ENCODE data around the gene DGKB. TPM values are rescaled to one million over a fixed set of nuclear protein-coding genes. Genes with fewer than 3 reads are reported as not detected.

Gene DGKB
- total RNA-seq, 1 experiment from 2014 or later = not detected

- H3K4me1 Mint-ChIP-seq (ENCODE audit: insufficient read depth, unreplicated experiment) = no peaks in the 10 kb centered on the region
- DNase-seq (ENCODE audit: unreplicated experiment) = no peak
- no peak overlapping the region for H3K27ac Mint-ChIP-seq (ENCODE audit: low read depth, unreplicated experiment)
- no peaks in the 10 kb centered on the region for H3K36me3 Mint-ChIP-seq (ENCODE audit: insufficient read depth, unreplicated experiment)
- peaks cover 12% of the 10 kb centered on the region for H3K27me3 Mint-ChIP-seq (ENCODE audit: insufficient read depth, unreplicated experiment)
- CTCF ChIA-PET = no interaction called here
- intact Hi-C loops (cut with micrococcal nuclease) = no loop called here
- BruUV-seq (replicated peaks) = no TSS peak
- no peaks in the 10 kb centered on the region for H3K9me3 Mint-ChIP-seq (ENCODE audit: unreplicated experiment)
- POLR2A ChIA-PET = no interaction called here
- H3K4me3 Mint-ChIP-seq (ENCODE audit: unreplicated experiment) = no peak overlapping the region
- no peak for TF ChIP-seq CTCF (IDR thresholded peaks at IDR 0.05; ENCODE audit: unreplicated experiment)
Observed at GRCh38 chr7:14859267-14859666, 43.3 kb downstream of the DGKB start.

GRCh38 chr7:14858866-14859265, 43.7 kb downstream of the DGKB start:
- no peaks in the 10 kb centered on the region for H3K36me3 Mint-ChIP-seq (ENCODE audit: insufficient read depth, unreplicated experiment)
- POLR2A ChIA-PET = no interaction called here
- DNase-seq (ENCODE audit: unreplicated experiment) = no peak
- intact Hi-C loops (cut with micrococcal nuclease) = no loop called here
- H3K27ac Mint-ChIP-seq (ENCODE audit: low read depth, unreplicated experiment) = no peak overlapping the region
- H3K4me3 Mint-ChIP-seq (ENCODE audit: unreplicated experiment) = no peak overlapping the region
- no peaks in the 10 kb centered on the region for H3K9me3 Mint-ChIP-seq (ENCODE audit: unreplicated experiment)
- no peaks in the 10 kb centered on the region for H3K4me1 Mint-ChIP-seq (ENCODE audit: insufficient read depth, unreplicated experiment)
- BruUV-seq (replicated peaks) = no TSS peak
- CTCF ChIA-PET = no interaction called here
- peaks cover 9% of the 10 kb centered on the region for H3K27me3 Mint-ChIP-seq (ENCODE audit: insufficient read depth, unreplicated experiment)
- TF ChIP-seq CTCF (IDR thresholded peaks at IDR 0.05; ENCODE audit: unreplicated experiment) = no peak

GRCh38 chr7:14858410-14858809, 44.1 kb downstream of the DGKB start:
- Mint-ChIP-seq H3K4me3 (ENCODE audit: unreplicated experiment) (no peak overlapping the region), H3K27ac (ENCODE audit: low read depth, unreplicated experiment) (no peak overlapping the region), H3K27me3 (ENCODE audit: insufficient read depth, unreplicated experiment) (peaks cover 9% of the 10 kb centered on the region), H3K4me1 (ENCODE audit: insufficient read depth, unreplicated experiment) (no peaks in the 10 kb centered on the region), H3K36me3 (ENCODE audit: insufficient read depth, unreplicated experiment) (no peaks in the 10 kb centered on the region), H3K9me3 (ENCODE audit: unreplicated experiment) (no peaks in the 10 kb centered on the region)
- ChIA-PET POLR2A (no interaction called here), CTCF (no interaction called here)
- no TSS peak for BruUV-seq (replicated peaks)
- no peak for TF ChIP-seq CTCF (IDR thresholded peaks at IDR 0.05; ENCODE audit: unreplicated experiment)
- intact Hi-C loops (cut with micrococcal nuclease) = no loop called here
- no peak for DNase-seq (ENCODE audit: unreplicated experiment)

- Mint-ChIP-seq H3K27ac (ENCODE audit: low read depth, unreplicated experiment) (no peak overlapping the region), H3K4me1 (ENCODE audit: insufficient read depth, unreplicated experiment) (no peaks in the 10 kb centered on the region), H3K36me3 (ENCODE audit: insufficient read depth, unreplicated experiment) (no peaks in the 10 kb centered on the region), H3K27me3 (ENCODE audit: insufficient read depth, unreplicated experiment) (no peaks in the 10 kb centered on the region), H3K9me3 (ENCODE audit: unreplicated experiment) (no peaks in the 10 kb centered on the region), H3K4me3 (ENCODE audit: unreplicated experiment) (no peak overlapping the region)
- intact Hi-C loops (cut with micrococcal nuclease) = no loop called here
- POLR2A ChIA-PET = no interaction called here
- no peak for TF ChIP-seq CTCF (IDR thresholded peaks at IDR 0.05; ENCODE audit: unreplicated experiment)
- no peak for DNase-seq (ENCODE audit: unreplicated experiment)
- CTCF ChIA-PET = interaction anchor here (0.7 kb wide), 1 partner anchor 17 kb away, joined by 3 read pairs; no protein-coding TSS in a partner anchor
- no TSS peak for BruUV-seq (replicated peaks)
Observed at GRCh38 chr7:14855033-14855794, 47.3 kb downstream of the DGKB start.

All from MCF 10A (cell line).